Measurements from ENCODE around the gene FNDC3B. TPM values are rescaled to one million over a fixed set of nuclear protein-coding genes. Genes with fewer than 3 reads are reported as not detected.

Gene FNDC3B
- total RNA-seq, 2 donors from 2014 or later, result 57.6 to 69.3 TPM

DNA sequence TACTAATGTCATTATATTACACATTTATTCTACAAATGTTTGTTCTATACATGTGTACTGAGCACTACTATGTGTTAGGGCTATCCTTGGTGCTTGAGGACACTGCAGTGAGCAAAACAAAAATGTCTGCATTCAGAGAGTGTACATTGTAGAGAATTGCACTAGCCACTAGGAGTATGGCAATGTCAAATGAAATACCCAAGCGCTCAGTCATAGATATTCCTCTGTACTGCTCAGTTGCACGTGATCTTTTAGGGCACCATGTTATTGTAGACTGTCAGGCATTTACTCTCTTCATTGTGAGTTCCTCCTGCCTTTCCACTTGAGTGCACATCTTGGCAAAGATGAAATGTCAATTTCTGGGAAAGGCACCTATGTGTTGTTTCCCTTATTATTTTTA lies 36.8 kb downstream of the FNDC3B start:
- Histone ChIP-seq H3K27ac (no peak overlapping the region), H3K4me3 (no peak overlapping the region), H3K27me3 (no peaks in the 10 kb centered on the region), H3K4me1 (peaks cover 0 to 56% of the 10 kb centered on the region in 2 donors), H3K9me3 (no peaks in the 10 kb centered on the region), H3K36me3 (no peaks in the 10 kb centered on the region)
- no peak for DNase-seq (ENCODE audit: low spot score)
- TF ChIP-seq CTCF (IDR thresholded peaks at IDR 0.05), result no peak

GRCh38 chr3:172077197-172077757 lies 37.9 kb downstream of the FNDC3B start:
- no peaks in the 10 kb centered on the region for H3K27me3 ChIP-seq
- no peak overlapping the region for H3K27ac ChIP-seq
- TF ChIP-seq CTCF (IDR thresholded peaks at IDR 0.05), result no peak
- H3K9me3 ChIP-seq, result no peaks in the 10 kb centered on the region
- H3K36me3 ChIP-seq, result no peaks in the 10 kb centered on the region
- H3K4me3 ChIP-seq, result no peak overlapping the region
- H3K4me1 ChIP-seq, result peaks cover 0 to 53% of the 10 kb centered on the region in 2 donors
- no peak for DNase-seq (ENCODE audit: low spot score)

DNA sequence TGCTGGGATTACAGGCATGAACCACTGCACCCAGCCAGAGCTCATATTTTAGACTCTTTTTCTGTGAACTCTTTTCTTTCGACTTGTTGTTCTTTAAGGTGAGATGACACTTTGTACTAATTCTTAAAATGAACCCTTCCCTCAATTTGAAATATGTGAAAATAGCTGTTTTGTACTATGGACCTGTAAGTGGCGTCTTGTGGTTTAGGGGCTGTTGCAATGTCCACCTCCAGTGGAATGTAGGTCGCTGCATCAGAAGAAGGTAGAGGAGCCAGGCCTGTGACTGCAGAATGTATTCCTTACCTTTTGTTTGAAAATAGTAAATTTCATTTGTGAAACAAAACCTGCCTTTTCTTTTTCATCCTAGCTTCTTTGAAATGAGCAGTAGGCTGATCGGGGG lies 38.9 kb downstream of the FNDC3B start:
- Histone ChIP-seq H3K4me3 (no peak overlapping the region), H3K27me3 (no peaks in the 10 kb centered on the region), H3K27ac (no peak overlapping the region), H3K36me3 (no peaks in the 10 kb centered on the region), H3K9me3 (no peaks in the 10 kb centered on the region), H3K4me1 (peaks cover 0 to 56% of the 10 kb centered on the region in 2 donors)
- DNase-seq (ENCODE audit: low spot score), result no peak
- no peak for TF ChIP-seq CTCF (IDR thresholded peaks at IDR 0.05)

DNA sequence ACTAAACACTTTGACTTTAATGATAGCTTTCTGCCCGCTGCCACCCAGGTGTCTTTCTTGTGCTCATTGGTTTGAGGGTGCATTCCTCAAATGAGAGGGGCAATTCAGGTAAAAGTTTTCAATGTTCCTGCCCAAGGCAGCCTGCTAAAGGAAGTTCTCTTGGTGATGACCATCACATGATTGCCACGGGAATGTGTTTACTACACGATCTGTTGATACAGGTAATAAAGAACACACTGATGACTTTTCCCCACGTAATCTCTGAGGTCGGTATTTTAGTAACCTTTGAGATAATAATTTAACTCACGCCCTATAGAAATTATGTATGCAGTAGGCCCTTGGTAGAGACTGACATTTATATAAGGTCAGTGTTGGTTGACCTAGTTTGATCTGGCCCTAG lies 39.3 kb downstream of the FNDC3B start:
- no peak for TF ChIP-seq CTCF (IDR thresholded peaks at IDR 0.05)
- H3K27ac ChIP-seq, result no peak overlapping the region

DNA sequence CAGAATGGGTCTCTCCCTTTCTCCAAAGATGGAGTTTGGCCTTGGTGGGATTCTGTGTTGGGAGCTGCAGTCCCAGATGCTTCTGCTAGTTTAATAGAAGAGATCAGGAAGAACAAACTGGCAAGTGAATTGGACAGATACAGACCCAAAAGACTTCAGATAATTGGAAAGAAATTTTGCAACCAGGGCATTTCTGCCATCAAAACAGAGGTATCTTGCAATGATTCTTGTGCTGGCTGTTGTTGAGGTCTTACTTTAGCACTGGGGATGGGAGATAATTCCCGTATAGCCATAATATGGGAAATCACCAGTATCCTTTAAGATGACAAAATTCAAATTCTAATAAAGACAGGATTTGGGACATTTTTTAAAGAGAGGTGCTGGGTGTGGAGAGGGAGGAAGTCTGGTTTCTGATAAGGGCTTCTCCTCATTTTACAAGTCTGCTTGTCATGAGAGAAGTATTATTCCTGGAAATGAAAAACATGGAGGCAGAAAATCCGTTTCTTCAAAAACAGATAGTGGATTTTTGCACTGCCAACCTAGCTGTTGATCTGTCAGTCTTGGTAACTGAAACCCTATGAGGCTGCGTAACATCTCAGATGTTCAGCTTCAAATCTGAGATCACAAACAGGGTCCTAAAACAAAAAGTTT lies 40.1 kb downstream of the FNDC3B start:
- no peak for DNase-seq (ENCODE audit: low spot score)
- Histone ChIP-seq H3K4me1 (peaks cover 0 to 48% of the 10 kb centered on the region in 2 donors), H3K4me3 (no peak overlapping the region), H3K36me3 (no peaks in the 10 kb centered on the region), H3K27ac (peak overlapping the region in 1 of 2 donors; percentile 37), H3K9me3 (no peaks in the 10 kb centered on the region), H3K27me3 (no peaks in the 10 kb centered on the region)
- TF ChIP-seq CTCF (IDR thresholded peaks at IDR 0.05), result no peak

More for the DNA sequence above, 39.3 kb downstream of the FNDC3B start:
- H3K27me3 ChIP-seq, result no peaks in the 10 kb centered on the region
- no peak for DNase-seq (ENCODE audit: low spot score)
- peaks cover 0 to 55% of the 10 kb centered on the region in 2 donors for H3K4me1 ChIP-seq
- no peak overlapping the region for H3K4me3 ChIP-seq
- H3K36me3 ChIP-seq, result no peaks in the 10 kb centered on the region
- H3K9me3 ChIP-seq, result no peaks in the 10 kb centered on the region

All from right atrium auricular region (tissue), 2 donors.